CD4-positive, alpha-beta T cell treated with Interleukin-2 at 100 ng/mL for 4 hours (primary cell): Measurements from ENCODE around the gene COG8.
"Not testable (repeated sequence)": the region's sequence is repeated elsewhere in the genome, so short reads cannot be mapped to it uniquely, and the experiment has no call there.

Source experiments
- DNase-seq: peaks from one replicate; pipeline ENCODE4 v3.0.0-alpha.2; 2020; ENCODE audit warnings: low spot score

Gene COG8

DNA sequence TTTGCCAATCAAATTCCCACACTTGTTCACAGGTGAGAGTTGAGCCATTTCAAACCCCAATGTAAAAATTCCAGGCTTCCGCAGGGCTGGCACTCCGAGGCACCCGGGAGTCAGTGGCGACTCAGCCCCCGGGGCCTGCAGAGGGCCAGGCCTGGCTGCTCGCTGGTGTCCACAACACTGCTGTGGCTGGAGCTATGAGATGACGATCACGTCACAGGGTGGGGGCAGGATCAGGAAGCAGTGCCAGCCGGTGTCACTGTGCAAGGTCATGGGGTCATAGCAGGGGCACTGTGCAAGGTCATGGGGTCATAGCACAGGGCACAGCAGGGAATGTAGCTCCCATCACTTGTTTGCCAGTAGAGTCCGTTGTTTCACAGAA, 20.5 kb downstream of the COG8 start:
- no peak for DNase-seq

DNA sequence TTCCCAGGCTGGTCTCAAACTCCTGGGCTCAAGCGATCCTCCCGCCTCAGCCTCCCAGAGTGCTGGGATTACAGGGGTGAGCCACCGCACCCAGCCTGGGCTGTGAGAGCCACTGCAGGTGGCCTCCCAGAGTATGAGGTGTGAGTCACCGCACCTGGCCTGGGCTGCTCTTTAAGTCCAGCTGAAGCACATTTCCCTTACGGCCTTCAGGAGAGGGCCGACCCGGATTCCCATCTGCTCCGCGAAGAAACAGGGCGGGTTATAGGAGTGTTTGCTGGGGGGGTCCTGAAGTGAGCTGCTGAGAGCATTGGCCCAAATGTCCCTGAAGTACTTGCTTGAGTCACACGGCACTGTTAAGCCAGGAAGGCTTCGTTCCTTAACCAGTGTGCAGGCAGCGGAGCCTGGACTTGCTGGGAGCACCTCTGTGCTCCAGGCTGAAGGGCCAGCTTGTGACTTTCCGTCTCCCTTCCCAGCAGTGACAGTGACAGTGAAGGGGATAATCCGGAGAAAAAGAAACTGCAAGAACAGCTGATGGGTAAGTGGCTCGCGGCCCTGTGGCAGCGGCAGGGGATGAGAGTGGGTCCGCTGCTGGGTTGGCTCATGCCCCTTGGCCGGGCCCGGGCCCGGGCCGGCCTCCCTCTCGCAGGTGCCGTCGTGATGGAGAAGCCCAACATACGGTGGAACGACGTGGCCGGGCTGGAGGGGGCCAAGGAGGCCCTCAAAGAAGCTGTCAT, 21.0 kb downstream of the COG8 start:
- no peak for DNase-seq

GRCh38 chr16:69316595-69317034, 22.7 kb downstream of the COG8 start:
- no peak for DNase-seq

GRCh38 chr16:69315486-69316311, 23.7 kb downstream of the COG8 start:
- DNase-seq: no peak

DNA sequence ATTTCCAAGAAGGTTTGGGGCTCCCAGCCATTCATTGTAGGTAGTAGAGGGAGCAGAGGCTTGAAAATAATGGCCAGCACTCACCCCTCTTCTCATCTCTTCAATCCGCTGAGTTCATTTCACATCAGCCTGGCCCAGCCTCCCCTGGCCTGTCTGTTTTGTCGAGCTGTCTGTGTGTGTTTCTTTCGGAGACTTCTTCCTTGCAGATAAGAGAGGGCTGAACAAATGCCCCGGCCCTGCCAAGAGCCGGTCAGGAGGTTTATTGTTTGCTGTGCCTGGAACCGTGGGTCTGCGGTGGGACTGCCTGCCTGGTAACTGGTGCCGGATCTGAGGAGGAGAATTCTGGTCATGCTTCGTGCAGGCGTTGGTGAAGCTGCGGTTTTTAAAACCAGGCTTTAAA, 24.8 kb downstream of the COG8 start:
- DNase-seq: no peak

DNA sequence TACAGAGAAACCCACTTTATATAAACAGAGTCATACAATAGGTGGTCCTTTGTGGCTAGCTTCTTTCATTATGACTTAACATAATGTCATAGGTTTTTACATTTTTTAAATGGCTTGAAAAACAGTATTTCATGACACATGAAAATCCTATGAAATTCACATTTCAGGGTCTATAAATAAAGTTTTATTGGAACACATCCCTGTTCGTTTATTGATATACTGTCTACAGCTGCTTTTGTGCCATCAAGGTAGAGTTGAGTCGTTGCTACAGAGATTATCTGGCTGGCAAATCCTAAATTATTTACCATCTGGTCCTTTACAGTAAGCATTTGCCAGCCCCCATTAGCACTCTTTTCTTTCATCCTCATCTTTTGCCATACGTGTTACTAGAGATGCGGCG, 25.9 kb downstream of the COG8 start:
- no peak for DNase-seq

GRCh38 chr16:69311533-69312387, 27.6 kb downstream of the COG8 start:
- DNase-seq: peak; percentile 29

GRCh38 chr16:69310653-69311532, 28.5 kb downstream of the COG8 start, which contains the start of gene VPS4A:
VPS4A (plus strand) TSS chr16:69311350; CDS start chr16:69311512, 162 bp downstream.
- peak; percentile 98 for DNase-seq

DNA sequence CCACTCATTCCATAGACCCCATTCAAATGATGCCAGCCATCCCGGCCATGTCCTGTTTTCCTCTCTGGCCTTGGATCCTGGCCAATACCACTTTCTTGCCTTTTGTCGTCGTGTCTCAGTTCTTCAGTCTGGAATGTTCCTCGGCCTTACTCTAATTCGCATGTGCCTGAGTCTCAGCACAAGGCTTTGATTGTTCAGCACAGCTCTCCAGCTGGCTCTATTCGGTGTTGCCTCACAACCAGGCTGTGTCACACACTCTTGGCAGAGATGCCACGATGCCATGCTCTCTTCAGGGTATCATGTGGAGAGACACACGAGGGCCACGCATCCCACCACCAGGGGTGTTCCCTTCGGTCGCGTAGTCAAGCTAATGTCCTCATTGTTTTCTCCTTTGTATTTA, 30.0 kb downstream of the COG8 start:
- no peak for DNase-seq

GRCh38 chr16:69307856-69308255, 31.5 kb downstream of the COG8 start:
- no peak for DNase-seq

- DNase-seq: no peak
Measured at GRCh38 chr16:69307091-69307490, 32.3 kb downstream of the COG8 start.

GRCh38 chr16:69306031-69306430, 33.3 kb downstream of the COG8 start:
- no peak for DNase-seq

- DNase-seq: no peak
Measured at GRCh38 chr16:69302301-69302700, 37.1 kb downstream of the COG8 start.

GRCh38 chr16:69301861-69302260, 37.5 kb downstream of the COG8 start:
- no peak for DNase-seq

DNA sequence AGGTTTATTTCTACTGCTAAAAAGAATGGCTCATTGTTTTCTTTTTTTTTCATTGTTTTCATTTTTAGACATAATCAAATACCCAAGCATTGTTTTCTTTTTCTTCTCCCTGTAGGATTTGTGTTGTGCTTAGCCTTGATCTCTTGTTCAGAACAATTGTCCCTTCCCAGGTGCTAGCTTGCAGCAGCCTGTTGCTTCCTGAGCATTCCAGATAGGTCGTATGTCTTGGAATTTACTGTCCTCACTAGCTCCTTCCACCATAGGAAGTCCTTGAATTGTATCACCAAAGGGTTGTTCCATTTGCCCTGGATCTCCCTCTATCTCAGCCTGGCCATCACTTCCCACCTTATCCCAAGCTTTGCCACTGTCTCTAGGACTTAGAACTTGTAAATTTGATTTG, 38.2 kb downstream of the COG8 start:
- DNase-seq: no peak

GRCh38 chr16:69298261-69298660, 41.1 kb downstream of the COG8 start:
- no peak for DNase-seq

- not testable (repeated sequence) for DNase-seq
Measured at GRCh38 chr16:69296771-69297170, 42.6 kb downstream of the COG8 start.

GRCh38 chr16:69294051-69294450, 45.3 kb downstream of the COG8 start:
- DNase-seq: no peak

DNA sequence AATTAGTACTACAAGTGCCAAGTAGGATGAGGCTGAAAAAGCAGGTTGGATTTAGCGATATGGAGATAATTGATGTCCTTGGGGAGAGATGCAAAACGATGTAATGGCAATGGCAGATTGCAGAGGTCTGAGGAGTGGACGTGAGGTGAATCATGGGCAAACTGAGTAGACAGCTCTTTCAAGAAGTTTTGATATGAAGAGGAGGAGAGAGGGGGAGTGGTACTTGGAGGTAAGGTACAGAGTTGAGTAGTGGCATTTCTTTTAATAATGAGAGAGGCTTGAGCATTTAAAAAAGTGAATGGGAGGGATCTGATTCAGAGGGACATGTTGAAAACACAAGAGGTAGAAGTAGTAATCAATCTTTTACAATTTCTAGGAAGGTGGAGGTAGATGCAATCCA, 46.0 kb downstream of the COG8 start:
- no peak for DNase-seq

DNA sequence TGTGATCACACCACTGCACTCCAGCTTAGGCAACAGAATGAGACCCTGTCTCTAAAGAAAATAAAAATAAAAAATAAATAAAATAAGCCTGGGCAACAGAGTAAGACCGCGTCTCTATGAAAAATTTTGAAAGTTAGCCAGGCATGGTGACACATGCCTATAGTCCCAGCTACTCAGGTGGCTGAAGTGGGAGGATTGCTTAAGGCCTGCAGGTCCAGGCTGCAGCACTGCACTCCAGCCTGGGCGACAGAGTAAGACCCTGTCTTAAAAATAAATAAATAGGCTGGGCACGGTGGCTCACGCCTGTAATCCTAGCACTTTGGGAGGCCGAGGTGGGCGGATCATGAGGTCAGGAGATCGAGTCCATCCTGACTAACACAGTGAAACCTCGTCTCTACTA, 47.7 kb downstream of the COG8 start:
- DNase-seq: not testable (repeated sequence)

DNA sequence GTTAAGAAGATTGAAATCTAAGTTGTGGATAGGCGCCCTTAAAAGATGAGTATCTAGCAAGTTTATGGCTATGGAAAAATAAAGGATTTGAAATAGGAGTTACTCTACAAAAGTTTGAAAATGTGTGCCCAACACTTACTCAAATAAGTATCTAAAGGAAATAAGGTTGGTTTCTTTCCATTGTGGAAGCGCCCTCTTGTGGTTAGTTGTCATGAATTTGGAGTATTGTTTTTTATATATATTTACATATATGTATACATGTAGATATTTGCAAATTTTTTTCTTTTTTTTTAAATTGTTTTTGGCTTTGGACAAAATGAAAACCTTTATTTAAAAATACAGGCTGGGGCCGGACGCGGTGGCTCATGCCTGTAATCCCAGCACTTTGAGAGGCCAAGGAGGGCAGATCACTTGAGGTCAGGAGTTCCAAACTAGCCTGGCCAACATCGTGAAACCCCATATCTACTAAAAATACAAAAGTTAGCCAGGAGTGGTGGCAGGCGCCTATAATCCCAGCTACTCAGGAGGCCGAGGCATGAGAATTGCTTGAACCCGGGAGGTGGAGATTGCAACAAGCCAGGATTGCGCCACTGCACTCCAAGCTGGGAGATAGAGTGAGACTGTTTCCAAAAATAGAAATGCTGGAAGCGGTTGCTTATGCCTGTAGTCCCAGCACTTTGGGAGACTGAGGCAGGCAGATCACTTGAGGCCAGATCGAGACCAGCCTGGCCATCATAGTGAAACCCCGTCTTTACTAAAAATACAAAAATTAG, 52.2 kb downstream of the COG8 start:
- DNase-seq: peak; percentile 75
